GM10266 (cell line): ENCODE measurements around the gene GRIFIN.

ENCODE experiments used
- DNase-seq: peaks from one replicate; pipeline ENCODE4 v3.0.0; 2012; ENCODE audit errors: extremely low spot score
- TF ChIP-seq, protein P1 (sequence below): IDR thresholded peaks from 2 replicates; pipeline ENCODE4 v1.5.1; 2012; ENCODE audit warnings: mild to moderate bottlenecking, low read depth; ENCODE audit not compliant: control insufficient read depth, insufficient read depth; ENCODE audit errors: missing control alignments

The GRIFIN gene

DNA sequence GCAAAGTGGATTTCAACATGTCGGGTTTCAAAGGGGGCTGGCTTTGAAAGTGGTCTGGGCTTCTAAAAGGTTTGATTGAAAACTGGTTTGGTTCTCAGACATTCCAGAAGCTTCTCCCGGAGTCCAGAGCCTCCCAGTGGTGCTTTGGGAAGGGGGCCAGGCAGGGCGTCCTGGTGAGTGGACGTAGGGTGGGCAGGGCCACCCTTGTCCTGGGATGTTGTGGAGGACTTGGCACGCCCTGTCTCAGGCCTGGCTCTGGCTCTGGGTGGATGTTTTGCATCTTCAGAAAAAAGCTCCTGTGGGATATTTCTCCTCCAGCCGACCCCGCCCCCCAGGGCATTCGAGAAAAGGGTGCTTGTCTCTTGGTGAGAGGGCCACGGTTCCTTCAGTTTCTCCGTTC, 31.2 kb downstream of the GRIFIN start:
- TF ChIP-seq, protein P1, sequence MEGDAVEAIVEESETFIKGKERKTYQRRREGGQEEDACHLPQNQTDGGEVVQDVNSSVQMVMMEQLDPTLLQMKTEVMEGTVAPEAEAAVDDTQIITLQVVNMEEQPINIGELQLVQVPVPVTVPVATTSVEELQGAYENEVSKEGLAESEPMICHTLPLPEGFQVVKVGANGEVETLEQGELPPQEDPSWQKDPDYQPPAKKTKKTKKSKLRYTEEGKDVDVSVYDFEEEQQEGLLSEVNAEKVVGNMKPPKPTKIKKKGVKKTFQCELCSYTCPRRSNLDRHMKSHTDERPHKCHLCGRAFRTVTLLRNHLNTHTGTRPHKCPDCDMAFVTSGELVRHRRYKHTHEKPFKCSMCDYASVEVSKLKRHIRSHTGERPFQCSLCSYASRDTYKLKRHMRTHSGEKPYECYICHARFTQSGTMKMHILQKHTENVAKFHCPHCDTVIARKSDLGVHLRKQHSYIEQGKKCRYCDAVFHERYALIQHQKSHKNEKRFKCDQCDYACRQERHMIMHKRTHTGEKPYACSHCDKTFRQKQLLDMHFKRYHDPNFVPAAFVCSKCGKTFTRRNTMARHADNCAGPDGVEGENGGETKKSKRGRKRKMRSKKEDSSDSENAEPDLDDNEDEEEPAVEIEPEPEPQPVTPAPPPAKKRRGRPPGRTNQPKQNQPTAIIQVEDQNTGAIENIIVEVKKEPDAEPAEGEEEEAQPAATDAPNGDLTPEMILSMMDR = no peak
- no peak for DNase-seq

DNA sequence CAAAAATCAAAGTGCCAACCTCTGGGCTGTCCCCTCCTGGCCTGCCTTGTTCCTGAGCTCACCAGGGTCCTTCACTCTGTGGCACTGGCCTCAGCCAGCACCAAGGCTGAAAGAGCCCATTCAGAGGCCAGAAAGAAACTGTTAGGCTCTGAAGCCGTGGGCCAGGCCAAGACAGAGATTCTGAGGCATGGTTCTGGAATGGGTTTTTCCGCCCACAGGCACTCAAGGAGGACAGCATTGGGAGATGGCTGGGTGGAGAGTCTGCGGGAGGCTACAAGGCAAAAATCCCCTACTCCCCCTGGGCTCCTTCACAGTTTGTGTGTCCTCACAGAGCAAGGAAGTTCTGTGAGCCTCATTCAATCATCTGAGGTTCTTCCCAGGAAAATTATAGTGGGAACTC, 31.7 kb downstream of the GRIFIN start:
- DNase-seq = no peak
- TF ChIP-seq, protein P1 = no peak

DNA sequence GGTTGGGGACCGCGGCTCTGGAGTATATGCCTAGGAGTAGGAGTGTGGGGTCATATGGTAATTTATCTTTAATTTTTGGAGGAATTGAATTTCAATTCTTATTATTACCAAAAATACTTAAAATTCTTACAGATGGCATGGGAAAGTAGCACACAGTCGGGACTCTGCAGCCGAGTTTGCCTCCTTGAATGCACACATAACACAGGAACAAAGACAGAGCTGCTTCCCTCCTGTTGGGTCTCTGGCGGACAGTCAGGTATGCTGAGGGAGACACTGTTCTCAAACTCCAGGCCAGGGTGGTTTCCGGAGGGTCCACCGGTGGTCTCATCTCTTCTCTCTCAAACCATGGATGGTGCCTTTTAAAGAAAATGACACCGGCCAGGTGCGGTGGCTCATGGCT, 32.7 kb downstream of the GRIFIN start:
- TF ChIP-seq, protein P1 = no peak
- no peak for DNase-seq

DNA sequence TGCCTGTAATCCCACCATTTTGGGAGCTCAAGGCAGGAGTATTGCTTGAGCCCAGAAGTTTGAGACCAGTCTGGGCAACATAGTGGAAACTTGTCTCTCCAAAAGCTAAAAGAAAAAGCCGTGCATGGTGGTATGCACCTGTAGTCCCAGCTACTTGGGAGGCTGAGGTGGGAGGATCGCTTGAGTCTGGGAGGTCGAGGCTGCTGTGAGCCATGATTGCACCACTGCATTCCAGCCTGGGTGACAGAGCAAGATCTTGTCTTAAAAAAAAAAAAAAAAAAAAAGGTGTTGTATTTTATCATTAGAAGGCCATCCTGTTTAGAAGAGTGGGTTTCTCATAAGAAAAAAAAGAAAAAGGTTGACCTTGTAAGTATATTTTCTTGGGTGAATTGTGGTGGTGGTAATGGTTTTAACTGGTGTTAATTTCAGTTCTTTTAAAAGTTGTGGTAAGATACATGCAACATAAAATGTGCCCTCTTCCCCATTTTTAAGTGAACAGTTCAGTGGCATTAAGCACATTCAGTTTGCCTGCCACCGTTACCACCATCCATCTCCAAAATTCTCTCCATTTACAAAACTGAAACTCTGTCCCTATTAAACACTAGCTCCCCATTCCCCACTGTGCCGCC, 34.7 kb downstream of the GRIFIN start:
- TF ChIP-seq, protein P1 = no peak
- DNase-seq = no peak

DNA sequence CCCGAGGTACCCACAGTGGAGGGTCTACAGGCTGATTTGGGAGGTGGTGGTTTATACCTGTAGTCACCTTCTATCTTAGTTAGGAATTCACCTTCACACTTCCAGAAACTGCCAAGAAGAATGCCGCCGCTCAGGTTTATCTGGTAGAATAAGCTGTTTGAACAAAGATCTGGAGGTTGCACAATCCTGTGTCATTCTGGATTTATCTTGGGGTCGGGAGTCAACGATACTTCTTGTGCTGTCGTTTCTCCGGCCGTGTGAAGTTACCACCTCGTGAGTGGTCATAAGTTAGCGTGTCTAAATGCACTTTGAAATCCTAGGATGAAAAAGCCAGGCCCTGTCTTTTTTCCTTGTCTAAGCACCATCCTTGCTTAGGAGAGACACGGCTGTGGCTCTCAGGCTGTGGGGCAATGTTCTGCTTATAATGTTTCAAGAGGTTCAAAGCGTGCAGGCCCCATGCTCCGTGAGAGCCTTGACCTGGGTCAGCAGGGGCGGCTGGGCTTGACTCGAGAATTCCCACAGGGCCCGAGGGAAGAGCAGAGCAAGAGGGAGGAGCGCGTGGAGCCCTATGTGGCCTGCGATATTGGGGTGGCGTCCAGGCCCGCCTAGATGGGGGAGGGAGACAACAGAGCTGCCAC, 35.5 kb downstream of the GRIFIN start:
- no peak for DNase-seq
- TF ChIP-seq, protein P1 = no peak

DNA sequence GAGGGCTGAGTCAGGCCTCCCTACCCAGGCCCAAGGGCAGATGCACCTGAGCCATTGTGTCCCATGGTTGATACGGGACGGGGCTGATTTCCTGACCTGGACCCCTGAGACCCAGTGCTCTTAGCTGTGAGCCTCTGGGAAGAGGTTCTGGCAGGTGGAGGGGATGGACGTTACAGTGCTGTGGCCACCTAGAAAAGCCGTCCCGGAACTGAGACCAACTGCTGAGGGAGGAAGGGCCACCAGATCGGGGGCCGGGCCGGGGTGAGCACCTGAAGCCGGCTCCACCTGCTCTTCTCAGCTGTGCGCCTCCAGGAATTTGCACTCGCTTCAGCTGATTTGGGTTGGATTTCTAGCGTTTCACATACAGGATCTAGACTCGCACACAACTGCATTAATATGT, 37.4 kb downstream of the GRIFIN start:
- TF ChIP-seq, protein P1 = no peak
- DNase-seq = no peak

DNA sequence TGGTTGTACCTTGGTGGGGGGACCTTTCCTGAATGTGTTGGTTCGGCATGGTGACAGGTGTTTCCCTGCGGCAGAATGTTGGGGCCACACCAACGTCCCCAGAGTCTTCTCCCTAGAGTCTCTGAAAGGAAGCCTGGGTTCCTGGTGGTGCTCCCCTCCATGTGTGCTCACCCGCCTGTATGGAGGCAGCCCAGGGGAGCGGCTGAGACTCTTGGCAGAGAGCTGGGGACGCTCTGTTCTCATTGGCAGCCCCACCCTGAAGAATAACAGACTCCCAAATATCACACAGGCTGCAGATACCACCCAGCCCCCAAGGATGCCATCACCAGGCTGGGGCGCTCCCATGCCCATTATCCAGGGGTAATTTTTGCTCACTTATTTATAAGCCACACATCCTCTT, 38.0 kb downstream of the GRIFIN start:
- DNase-seq = no peak
- TF ChIP-seq, protein P1 = no peak
